ENCODE measurements around the gene ING2.

- TF ChIP-seq POLR2A (IDR thresholded peaks at IDR 0.05) (no peak), POLR2AphosphoS5 (IDR thresholded peaks at IDR 0.05) (no peak)
These were observed 20.9 kb upstream of the ING2 start for GRCh38 chr4:183483997-183484396.

Measured in upper lobe of left lung (tissue), 4 donors.